ENCODE data around the gene POC1B.

POC1B gene

GRCh38 chr12:89454080-89454848 is 71.6 kb downstream of the POC1B start:
- Mint-ChIP-seq H3K27ac (no peak overlapping the region), H3K4me3 (no peak overlapping the region), H3K4me1 (peaks cover 4% of the 10 kb centered on the region), H3K27me3 (no peaks in the 10 kb centered on the region), H3K9me3 (no peaks in the 10 kb centered on the region), H3K36me3 (peaks cover 14% of the 10 kb centered on the region)
- ATAC-seq (ENCODE audit: low read depth) (no peak), DNase-seq (ENCODE audit: low spot score in 2 of 2) (no peak)

DNA sequence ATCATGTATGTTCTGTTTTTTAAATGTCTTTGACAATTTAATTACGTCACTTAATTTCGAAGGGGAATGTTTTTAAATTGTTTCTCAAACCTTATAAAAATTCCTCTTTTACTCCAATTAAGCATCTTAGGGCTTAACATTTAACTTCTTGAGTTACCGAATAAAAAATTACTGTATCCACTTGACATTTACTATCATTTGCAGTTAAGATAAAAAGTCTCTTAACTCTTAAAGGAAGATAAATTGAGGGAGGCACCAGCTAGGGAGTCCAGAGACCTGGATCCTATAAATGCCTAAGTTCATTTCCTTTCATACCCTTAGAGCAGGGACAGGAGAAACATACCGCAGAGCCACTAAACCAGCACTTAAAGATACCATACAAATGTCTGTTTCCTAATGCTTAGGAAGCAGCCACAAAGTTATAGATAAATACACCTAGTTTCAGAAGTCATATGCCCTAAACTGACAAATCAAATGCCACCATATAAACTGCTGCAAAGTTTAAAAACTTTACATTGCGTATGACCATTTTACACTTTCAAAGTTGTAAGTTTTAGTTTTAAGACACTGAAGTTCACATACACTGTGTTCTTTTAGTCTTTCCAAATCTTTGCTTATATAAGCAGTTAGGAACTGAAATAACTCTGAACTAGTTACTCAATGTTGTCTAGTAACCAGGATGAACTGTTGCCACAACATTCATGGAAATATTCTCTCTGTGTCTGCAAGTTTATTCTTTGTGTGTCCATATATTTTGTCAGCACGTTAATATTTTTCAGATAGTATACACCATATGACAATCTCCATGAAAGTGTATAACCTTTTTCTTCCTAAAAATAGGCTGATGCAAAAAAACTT is 72.5 kb downstream of the POC1B start:
- Mint-ChIP-seq H3K4me1 (peaks cover 4% of the 10 kb centered on the region), H3K27me3 (no peaks in the 10 kb centered on the region), H3K27ac (no peak overlapping the region), H3K4me3 (no peak overlapping the region), H3K9me3 (no peaks in the 10 kb centered on the region), H3K36me3 (peaks cover 15% of the 10 kb centered on the region)
- ATAC-seq (ENCODE audit: low read depth) (no peak), DNase-seq (ENCODE audit: low spot score in 2 of 2) (no peak)

DNA sequence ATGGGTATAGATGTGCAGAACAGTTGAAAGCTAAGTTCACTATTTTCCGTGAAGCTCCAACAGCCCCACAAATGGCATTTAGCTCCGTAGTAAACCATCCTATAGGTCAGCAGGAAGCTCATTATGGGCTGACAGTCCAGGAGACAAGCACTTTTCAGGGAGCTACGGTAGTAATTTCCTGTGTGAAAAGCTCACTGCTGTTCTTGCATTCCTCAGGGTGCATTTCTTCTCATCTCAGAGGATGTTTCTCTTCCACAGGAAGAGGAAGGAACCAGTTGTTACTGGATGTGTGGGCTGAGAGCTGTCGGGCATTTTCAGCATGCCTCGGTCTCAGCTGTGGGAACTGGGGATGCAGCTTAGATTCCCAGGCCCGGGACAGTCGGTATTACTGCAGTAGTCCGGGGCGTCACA is 74.0 kb downstream of the POC1B start:
- H3K27me3 Mint-ChIP-seq: no peaks in the 10 kb centered on the region
- peaks cover 13% of the 10 kb centered on the region for H3K36me3 Mint-ChIP-seq
- H3K27ac Mint-ChIP-seq: no peak overlapping the region
- peaks cover 6% of the 10 kb centered on the region for H3K4me1 Mint-ChIP-seq
- DNase-seq (ENCODE audit: low spot score in 2 of 2): no peak
- no peak for ATAC-seq (ENCODE audit: low read depth)
- H3K4me3 Mint-ChIP-seq: no peak overlapping the region
- H3K9me3 Mint-ChIP-seq: no peaks in the 10 kb centered on the region

- DNase-seq (ENCODE audit: low spot score in 2 of 2) (no peak), ATAC-seq (ENCODE audit: low read depth) (no peak)
- no peaks in the 10 kb centered on the region for H3K27me3 Mint-ChIP-seq
- H3K4me1 Mint-ChIP-seq: peaks cover 6% of the 10 kb centered on the region
- peaks cover 13% of the 10 kb centered on the region for H3K36me3 Mint-ChIP-seq
- H3K4me3 Mint-ChIP-seq: no peak overlapping the region
- H3K27ac Mint-ChIP-seq: no peak overlapping the region
- no peaks in the 10 kb centered on the region for H3K9me3 Mint-ChIP-seq
Measured at GRCh38 chr12:89450907-89451306, 74.9 kb downstream of the POC1B start.

DNA sequence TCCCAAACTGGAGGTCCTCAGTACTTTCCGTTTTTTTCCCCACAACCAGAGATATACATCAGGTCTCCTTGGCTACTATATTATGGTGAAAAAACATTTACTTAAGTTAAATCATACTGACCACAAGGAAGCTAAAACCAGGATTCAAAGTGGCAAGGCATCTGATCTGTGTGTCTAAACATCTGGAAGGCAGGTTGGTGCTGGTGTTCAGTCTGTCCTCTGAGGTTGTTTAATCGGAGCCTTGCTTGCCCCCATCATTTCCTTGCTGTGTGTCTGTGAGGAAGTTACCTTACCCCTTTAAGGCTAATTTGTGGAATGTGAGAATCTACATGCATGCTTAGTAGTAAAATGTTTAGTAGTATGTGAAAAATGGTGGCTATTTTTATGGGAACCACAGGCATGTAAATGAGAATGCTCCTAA is 76.9 kb downstream of the POC1B start:
- ATAC-seq (ENCODE audit: low read depth) (no peak), DNase-seq (ENCODE audit: low spot score in 2 of 2) (no peak)
- no peaks in the 10 kb centered on the region for H3K9me3 Mint-ChIP-seq
- H3K27me3 Mint-ChIP-seq: no peaks in the 10 kb centered on the region
- H3K36me3 Mint-ChIP-seq: peaks cover 7% of the 10 kb centered on the region
- H3K4me3 Mint-ChIP-seq: no peak overlapping the region
- peaks cover 2% of the 10 kb centered on the region for H3K4me1 Mint-ChIP-seq
- no peak overlapping the region for H3K27ac Mint-ChIP-seq

GRCh38 chr12:89448526-89448925 is 77.3 kb downstream of the POC1B start:
- no peak overlapping the region for H3K4me3 Mint-ChIP-seq
- no peak for ATAC-seq (ENCODE audit: low read depth)
- DNase-seq (ENCODE audit: low spot score in 2 of 2): no peak
- peaks cover 9% of the 10 kb centered on the region for H3K36me3 Mint-ChIP-seq
- H3K9me3 Mint-ChIP-seq: no peaks in the 10 kb centered on the region
- peaks cover 2% of the 10 kb centered on the region for H3K4me1 Mint-ChIP-seq
- H3K27ac Mint-ChIP-seq: no peak overlapping the region
- no peaks in the 10 kb centered on the region for H3K27me3 Mint-ChIP-seq

- Mint-ChIP-seq H3K4me1 (peaks cover 3% of the 10 kb centered on the region), H3K36me3 (peaks cover 41% of the 10 kb centered on the region), H3K27ac (no peak overlapping the region), H3K27me3 (no peaks in the 10 kb centered on the region), H3K9me3 (peaks cover 4% of the 10 kb centered on the region), H3K4me3 (no peak overlapping the region)
- ATAC-seq (ENCODE audit: low read depth): no peak
- DNase-seq (ENCODE audit: low spot score in 2 of 2): no peak
Measured at GRCh38 chr12:89439941-89440340, 85.9 kb downstream of the POC1B start.

DNA sequence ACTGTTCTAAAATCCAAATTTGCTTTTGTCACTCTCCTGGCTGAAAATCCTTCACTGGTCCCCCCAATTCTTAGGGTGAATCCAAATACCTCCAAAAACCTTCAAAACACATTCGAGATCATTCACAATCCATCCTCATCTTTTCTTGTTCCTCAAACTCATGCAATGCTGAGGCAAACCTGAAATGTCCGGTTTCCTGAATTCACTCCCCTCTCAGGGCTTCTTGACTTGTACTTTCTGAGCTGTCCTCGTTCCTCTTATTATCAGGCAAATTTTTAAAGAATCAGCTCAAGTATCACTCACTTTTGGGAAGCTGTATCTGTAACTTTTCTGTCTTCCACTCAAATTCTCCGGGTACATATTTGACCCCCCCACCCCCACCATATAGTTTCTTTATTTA is 88.6 kb downstream of the POC1B start:
- peaks cover 3% of the 10 kb centered on the region for H3K4me1 Mint-ChIP-seq
- peaks cover 43% of the 10 kb centered on the region for H3K36me3 Mint-ChIP-seq
- DNase-seq (ENCODE audit: low spot score in 2 of 2): no peak
- H3K9me3 Mint-ChIP-seq: peaks cover 4% of the 10 kb centered on the region
- H3K4me3 Mint-ChIP-seq: no peak overlapping the region
- H3K27me3 Mint-ChIP-seq: no peaks in the 10 kb centered on the region
- no peak overlapping the region for H3K27ac Mint-ChIP-seq
- no peak for ATAC-seq (ENCODE audit: low read depth)

DNA sequence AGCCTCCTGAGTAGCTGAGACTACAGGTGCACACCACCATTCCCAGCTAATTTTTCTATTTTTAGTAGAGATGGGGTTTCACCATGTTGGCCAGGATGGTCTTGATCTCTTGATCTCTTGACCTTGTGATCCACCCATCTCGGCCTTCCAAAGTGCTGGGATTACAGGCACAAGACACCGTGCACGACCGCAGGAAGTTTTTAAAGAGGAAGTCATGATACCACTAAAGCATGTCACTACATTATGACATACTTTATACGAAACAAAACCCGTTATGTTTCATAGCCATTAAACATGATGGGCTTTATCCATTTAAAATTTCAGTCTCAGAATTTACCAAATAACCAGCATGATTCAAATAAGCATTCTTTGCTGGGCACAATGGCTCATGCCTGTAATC is 89.8 kb downstream of the POC1B start:
- peaks cover 37% of the 10 kb centered on the region for H3K36me3 Mint-ChIP-seq
- no peak for ATAC-seq (ENCODE audit: low read depth)

GRCh38 chr12:89433634-89434033 is 92.2 kb downstream of the POC1B start:
- peaks cover 3% of the 10 kb centered on the region for H3K9me3 Mint-ChIP-seq
- peaks cover 5% of the 10 kb centered on the region for H3K4me1 Mint-ChIP-seq
- H3K4me3 Mint-ChIP-seq: no peak overlapping the region
- no peak for DNase-seq (ENCODE audit: low spot score in 2 of 2)
- no peak for ATAC-seq (ENCODE audit: low read depth)
- H3K27me3 Mint-ChIP-seq: no peaks in the 10 kb centered on the region
- peaks cover 26% of the 10 kb centered on the region for H3K36me3 Mint-ChIP-seq
- H3K27ac Mint-ChIP-seq: no peak overlapping the region

More for the DNA sequence above, 89.8 kb downstream of the POC1B start:
- H3K4me3 Mint-ChIP-seq: no peak overlapping the region
- H3K9me3 Mint-ChIP-seq: peaks cover 4% of the 10 kb centered on the region
- DNase-seq (ENCODE audit: low spot score in 2 of 2): no peak
- no peaks in the 10 kb centered on the region for H3K27me3 Mint-ChIP-seq
- peaks cover 3% of the 10 kb centered on the region for H3K4me1 Mint-ChIP-seq
- no peak overlapping the region for H3K27ac Mint-ChIP-seq

- Mint-ChIP-seq H3K9me3 (no peaks in the 10 kb centered on the region), H3K4me1 (peaks cover 15% of the 10 kb centered on the region), H3K27ac (no peak overlapping the region), H3K36me3 (peaks cover 21% of the 10 kb centered on the region), H3K4me3 (no peak overlapping the region), H3K27me3 (no peaks in the 10 kb centered on the region)
- DNase-seq (ENCODE audit: low spot score in 2 of 2) (no peak), ATAC-seq (ENCODE audit: low read depth) (no peak)
Measured at GRCh38 chr12:89432396-89432795, 93.5 kb downstream of the POC1B start.

DNA sequence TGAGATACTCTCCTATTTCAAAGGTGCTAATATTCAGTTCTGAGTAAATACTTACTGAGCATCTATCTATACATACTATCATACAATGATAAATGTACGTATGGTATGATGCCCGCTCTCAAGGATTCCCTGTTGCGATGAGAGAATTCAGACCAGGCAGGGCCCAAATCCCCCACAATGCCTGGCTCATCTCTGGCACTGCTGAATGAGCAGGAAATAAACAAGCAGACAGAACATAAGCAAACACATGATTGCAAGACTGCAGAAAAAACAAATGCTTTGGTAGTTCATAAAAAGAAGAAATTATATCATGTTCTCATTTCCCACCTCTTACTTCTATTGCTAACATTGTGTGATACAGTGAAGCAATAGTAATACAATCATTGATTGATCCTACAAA is 96.3 kb downstream of the POC1B start:
- Mint-ChIP-seq H3K27ac (no peak overlapping the region), H3K36me3 (peaks cover 23% of the 10 kb centered on the region), H3K27me3 (no peaks in the 10 kb centered on the region), H3K4me1 (peaks cover 12% of the 10 kb centered on the region), H3K4me3 (no peak overlapping the region), H3K9me3 (no peaks in the 10 kb centered on the region)
- no peak for ATAC-seq (ENCODE audit: low read depth)
- DNase-seq (ENCODE audit: low spot score in 2 of 2): no peak

- DNase-seq (ENCODE audit: low spot score in 2 of 2) (no peak), ATAC-seq (ENCODE audit: low read depth) (peak; percentile 63)
- Mint-ChIP-seq H3K27me3 (no peaks in the 10 kb centered on the region), H3K4me1 (peaks cover 12% of the 10 kb centered on the region), H3K36me3 (peaks cover 20% of the 10 kb centered on the region), H3K9me3 (no peaks in the 10 kb centered on the region), H3K27ac (peak overlapping the region; percentile 62), H3K4me3 (peak overlapping the region; percentile 54)
Measured at GRCh38 chr12:89427508-89428156, 98.2 kb downstream of the POC1B start.

DNA sequence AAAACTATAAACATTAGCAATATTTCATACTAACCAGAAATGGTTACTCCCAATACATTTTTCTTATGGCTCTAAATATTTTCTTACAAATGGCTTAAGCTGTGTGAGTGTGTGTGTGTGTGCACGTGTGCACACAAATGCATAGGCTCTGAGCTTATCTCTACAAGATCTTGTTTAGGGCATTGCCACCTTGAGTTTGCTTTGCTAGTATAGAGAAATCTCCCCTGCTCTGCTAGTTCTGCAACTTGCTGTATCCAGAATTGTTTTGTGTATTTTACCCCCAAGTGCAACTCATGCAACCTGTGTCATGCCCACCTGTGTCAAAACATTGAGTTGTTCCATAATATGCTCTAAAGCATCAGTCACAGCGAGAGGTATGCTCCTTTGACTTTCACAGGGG is 101.0 kb downstream of the POC1B start:
- H3K36me3 Mint-ChIP-seq: peaks cover 14% of the 10 kb centered on the region
- no peaks in the 10 kb centered on the region for H3K27me3 Mint-ChIP-seq
- DNase-seq (ENCODE audit: low spot score in 2 of 2): no peak
- H3K9me3 Mint-ChIP-seq: no peaks in the 10 kb centered on the region
- H3K27ac Mint-ChIP-seq: no peak overlapping the region
- peaks cover 10% of the 10 kb centered on the region for H3K4me1 Mint-ChIP-seq
- H3K4me3 Mint-ChIP-seq: no peak overlapping the region
- no peak for ATAC-seq (ENCODE audit: low read depth)
